ENCODE results near the gene DHRS3. TPM values are rescaled to one million over a fixed set of nuclear protein-coding genes. Genes with fewer than 3 reads are reported as not detected.
A peak's percentile ranks its signal among the peaks of the same experiment; 100 is the strongest.

Gene DHRS3
- total RNA-seq, 1 experiment from 2014 or later, result 54.5 TPM

GRCh38 chr1:12539705-12540579, 78.1 kb downstream of the DHRS3 start:
- no peaks in the 10 kb centered on the region for H3K23me2 ChIP-seq (ENCODE audit: insufficient read length, low read depth, low read length, poor library complexity, severe bottlenecking)
- no peak overlapping the region for H4K5ac ChIP-seq (ENCODE audit: insufficient read length, low read depth, low read length)
- H3K9ac ChIP-seq (ENCODE audit: extremely low read depth, insufficient read length, low read length), result no peak overlapping the region
- no peak overlapping the region for H4K8ac ChIP-seq (replicated peaks; ENCODE audit: insufficient read length, low read depth, low read length)
- H3K27me3 ChIP-seq (ENCODE audit: insufficient read depth, low read length), result no peaks in the 10 kb centered on the region
- H3K4me1 ChIP-seq (ENCODE audit: insufficient read depth, low read length), result no peaks in the 10 kb centered on the region; the same call in 1 of the 2 replicates
- H4K20me1 ChIP-seq (ENCODE audit: control insufficient read depth, insufficient read depth, insufficient read length), result no peaks in the 10 kb centered on the region
- no peaks in the 10 kb centered on the region for H3K79me1 ChIP-seq (ENCODE audit: insufficient read depth, low read depth, low read length, poor library complexity, severe bottlenecking)
- no peaks in the 10 kb centered on the region; the same call in 1 of the 2 replicates for H3K27me3 Mint-ChIP-seq (ENCODE audit: low read depth)
- peaks cover 5 to 31% of the 10 kb centered on the region in 2 experiments for H3K4me1 Mint-ChIP-seq
- no peak overlapping the region for H2BK20ac ChIP-seq (ENCODE audit: low read depth, low read length, poor library complexity, severe bottlenecking)
- TF ChIP-seq CTCF (conservative IDR thresholded peaks at IDR 0.05), result no peak
- H3K9me3 Mint-ChIP-seq, result no peaks in the 10 kb centered on the region
- no peak overlapping the region for H2BK12ac ChIP-seq (ENCODE audit: insufficient read length, low read depth, low read length)
- H2BK15ac ChIP-seq (ENCODE audit: low read depth, low read length), result no peak overlapping the region
- H2BK5ac ChIP-seq (ENCODE audit: insufficient read length, low read length), result no peak overlapping the region
- no peaks in the 10 kb centered on the region for H3K9me3 ChIP-seq (ENCODE audit: control insufficient read depth, low read depth, low read length)
- no peak overlapping the region for H3K14ac ChIP-seq (ENCODE audit: insufficient read depth, low read length)
- H2AK5ac ChIP-seq (ENCODE audit: insufficient read length, low read length), result no peak overlapping the region
- no CpG with 5 or more reads among the region's 34 CpGs for WGBS (ENCODE audit: extremely low coverage, insufficient read length, low lambda C conversion rate)
- H3K18ac ChIP-seq (ENCODE audit: insufficient read length, low read depth, low read length), result no peak overlapping the region
- no peak overlapping the region for H3T11ph ChIP-seq (ENCODE audit: low read length)
- no peaks in the 10 kb centered on the region for H3K79me2 ChIP-seq (ENCODE audit: insufficient read depth, low read length)
- peak; percentile 69 for DNase-seq
- H3K4me3 Mint-ChIP-seq, result peak overlapping the region in 1 of 2 experiments; percentile 27; a peak in 2 of 5 replicates
- H2BK120ac ChIP-seq (ENCODE audit: low read depth, low read length, poor library complexity, severe bottlenecking), result no peak overlapping the region
- H3K4ac ChIP-seq (ENCODE audit: low read depth, low read length), result no peak overlapping the region
- H2AFZ ChIP-seq (ENCODE audit: low read length), result no peak overlapping the region
- no peak overlapping the region for H3K27ac ChIP-seq (ENCODE audit: insufficient read length, low read depth, low read length)
- H4K91ac ChIP-seq (ENCODE audit: insufficient read length, low read depth, low read length), result no peak overlapping the region
- H3K23ac ChIP-seq (ENCODE audit: insufficient read length, low read depth, low read length), result no peak overlapping the region
- no peak overlapping the region for H3K27ac Mint-ChIP-seq
- no peaks in the 10 kb centered on the region; a peak in 1 of 7 replicates for H3K36me3 Mint-ChIP-seq (ENCODE audit: insufficient read depth in 1 of 3, low read depth in 3 of 3)
- H3K4me2 ChIP-seq (ENCODE audit: insufficient read depth, insufficient read length, low read length), result no peak overlapping the region
- no peak overlapping the region for H3K56ac ChIP-seq (ENCODE audit: insufficient read length, low read depth, low read length)

Measured in H9 (cell line).